Activated T-helper 1 cell treated with anti-CD3 and anti-CD28 coated beads, Interleukin-12 subunit alpha, Interleukin-12 subunit beta, Interleukin-2, Interleukin-4 antibody, amounts not matched to agents 30 ng/mL and 10 ng/mL and 1 ng/mL, durations not matched to agents 14 hours and 24 hours and 36 hours (primary cell): Measurements from ENCODE around the gene EPS8L1. TPM values are rescaled to one million over a fixed set of nuclear protein-coding genes. Genes with fewer than 3 reads are reported as not detected.
"Not testable (repeated sequence)": the region's sequence is repeated elsewhere in the genome, so short reads cannot be mapped to it uniquely, and the experiment has no call there.

Experiments used
- DNase-seq: peaks from one replicate; pipeline ENCODE4 v3.0.0; 2021; ENCODE audit warnings: low spot score
- H3K27ac Mint-ChIP-seq: one replicate; pipeline ENCODE4 v1.8.0; 2021; ENCODE audit warnings: mild to moderate bottlenecking, mixed read lengths
- H3K27me3 Mint-ChIP-seq: one replicate; pipeline ENCODE4 v1.8.0; 2022; ENCODE audit warnings: mild to moderate bottlenecking, moderate library complexity, mixed read lengths; ENCODE audit not compliant: insufficient read depth
- H3K36me3 Mint-ChIP-seq: one replicate; pipeline ENCODE4 v1.8.0; 2021; ENCODE audit warnings: low read depth, mixed read lengths
- H3K4me1 Mint-ChIP-seq: one replicate; pipeline ENCODE4 v1.8.0; 2021; ENCODE audit warnings: low read depth, mixed read lengths
- H3K4me3 Mint-ChIP-seq: one replicate; pipeline ENCODE4 v1.8.0; 2021; ENCODE audit warnings: mild to moderate bottlenecking, moderate library complexity, mixed read lengths
- H3K9me3 Mint-ChIP-seq: one replicate; pipeline ENCODE4 v1.8.0; 2021; ENCODE audit warnings: mixed read lengths
- intact Hi-C: fragments of 100-400 bp; cut with micrococcal nuclease; formaldehyde crosslinking; loops from one replicate; pipeline ENCODE4 v1.15.1; 2024
- total RNA-seq: library from RNA; stranded (reverse); gene quantifications from 2 replicates; pipeline ENCODE4 v1.2.3, GENCODE V29; 2022

The EPS8L1 gene
- 3.3 and 6.0 TPM in 2 replicates for total RNA-seq

DNA sequence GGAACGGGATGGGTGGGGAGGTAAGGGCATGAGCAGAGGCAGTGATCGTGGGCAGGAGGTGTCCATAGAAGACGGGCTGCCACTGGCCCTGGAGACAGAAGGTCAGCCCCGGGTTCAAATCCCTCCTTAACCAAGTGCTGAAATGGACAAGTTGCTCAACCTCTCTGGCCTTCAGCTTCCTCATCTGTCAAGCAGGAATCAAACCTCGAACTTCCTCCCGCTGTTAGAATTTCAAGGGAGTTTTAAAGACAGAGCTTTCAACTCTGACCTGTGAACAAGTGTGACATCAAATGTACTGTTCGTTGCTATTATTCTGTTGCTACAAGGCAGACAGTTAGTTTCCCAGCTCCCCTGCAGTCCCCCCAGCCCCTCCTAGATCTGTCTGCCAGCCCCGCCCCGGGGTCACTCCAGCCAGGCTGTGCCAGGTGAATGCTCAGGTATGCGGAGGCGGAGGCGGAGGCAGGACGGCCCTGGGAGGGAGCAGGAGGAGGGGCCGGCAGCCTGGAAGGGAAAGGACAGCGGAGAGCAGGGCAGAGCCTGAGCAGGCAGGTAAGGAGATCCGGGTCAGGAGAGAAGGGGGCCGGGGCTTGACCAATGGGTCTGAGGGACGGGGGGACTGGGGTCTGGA, at the start of gene EPS8L1:
TSS of gene EPS8L1 (plus strand) at position 499 of the 628 bp plus-strand sequence. CDS start 576 bp downstream, outside the sequence.
- no peak within 1 kb of the TSS for H3K27ac Mint-ChIP-seq
- DNase-seq = no peak
- H3K9me3 Mint-ChIP-seq = no peaks in the 10 kb centered on the region
- peaks cover 19% of the 10 kb centered on the region for H3K27me3 Mint-ChIP-seq
- peaks cover 11% of the 10 kb centered on the region for H3K4me1 Mint-ChIP-seq
- H3K4me3 Mint-ChIP-seq = no peak within 1 kb of the TSS
- H3K36me3 Mint-ChIP-seq = peaks cover under 1% of the 10 kb centered on the region
- intact Hi-C loops = no loop called here

DNA sequence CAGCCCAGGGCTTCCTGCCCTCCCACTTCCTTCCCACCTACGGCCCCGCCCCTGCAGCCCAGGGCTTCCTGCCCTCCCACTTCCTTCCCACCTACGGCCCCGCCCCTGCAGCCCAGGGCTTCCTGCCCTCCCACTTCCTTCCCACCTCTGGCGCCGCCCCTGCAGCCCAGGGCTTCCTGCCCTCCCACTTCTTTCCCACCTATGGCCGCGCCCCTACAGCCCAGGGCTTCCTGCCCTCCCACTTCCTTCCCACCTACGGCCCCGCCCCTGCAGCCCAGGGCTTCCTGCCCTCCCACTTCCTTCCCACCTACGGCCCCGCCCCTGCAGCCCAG, 48.6 kb upstream of the EPS8L1 start:
- Mint-ChIP-seq H3K9me3 (peaks cover 37% of the 10 kb centered on the region), H3K36me3 (peaks cover 15% of the 10 kb centered on the region)
- DNase-seq, H3K4me3 Mint-ChIP-seq, H3K4me1 Mint-ChIP-seq, intact Hi-C loops, H3K27me3 Mint-ChIP-seq, H3K27ac Mint-ChIP-seq: not testable (repeated sequence)

DNA sequence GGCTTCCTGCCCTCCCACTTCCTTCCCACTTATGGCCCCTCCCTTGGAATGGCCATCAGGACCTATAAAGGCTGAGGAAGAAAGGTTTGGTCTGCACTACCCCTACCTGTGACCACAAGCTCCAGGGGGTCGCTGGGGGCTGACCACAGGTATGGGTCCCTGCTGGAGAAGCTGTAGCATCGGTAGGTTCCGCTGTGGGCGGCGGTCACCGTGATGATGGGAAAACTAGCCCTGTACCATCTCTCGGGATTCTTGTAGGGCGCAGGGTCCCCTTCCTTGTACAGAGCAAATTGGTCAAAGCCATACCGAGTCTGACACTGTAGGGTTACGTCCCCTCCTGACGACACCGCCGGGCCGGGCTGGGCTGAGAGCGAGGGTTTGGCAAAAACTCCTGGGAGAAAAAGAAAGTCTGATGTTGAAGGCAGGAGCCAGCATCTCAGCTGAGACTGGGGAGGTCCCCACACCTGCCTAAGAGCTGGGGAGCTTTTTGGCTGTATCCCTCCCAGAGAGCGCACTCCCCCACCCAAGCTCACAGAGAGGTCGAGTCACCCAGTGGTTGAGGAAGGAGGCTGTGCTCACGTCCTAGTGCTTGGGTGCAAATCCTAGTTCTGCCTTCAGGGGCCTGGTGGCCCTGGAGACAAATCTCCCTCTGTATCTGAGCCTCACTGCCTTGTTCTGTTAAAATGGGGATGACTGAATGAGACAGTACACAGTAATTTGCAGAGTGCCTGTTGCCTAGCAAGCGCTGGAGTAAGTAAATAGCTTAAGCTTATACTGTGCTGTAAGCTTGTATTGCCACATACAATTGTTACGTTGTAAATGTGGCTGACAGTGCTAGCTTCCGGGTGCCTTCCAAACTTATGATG, 48.0 kb upstream of the EPS8L1 start:
- intact Hi-C loops = no loop called here

DNA sequence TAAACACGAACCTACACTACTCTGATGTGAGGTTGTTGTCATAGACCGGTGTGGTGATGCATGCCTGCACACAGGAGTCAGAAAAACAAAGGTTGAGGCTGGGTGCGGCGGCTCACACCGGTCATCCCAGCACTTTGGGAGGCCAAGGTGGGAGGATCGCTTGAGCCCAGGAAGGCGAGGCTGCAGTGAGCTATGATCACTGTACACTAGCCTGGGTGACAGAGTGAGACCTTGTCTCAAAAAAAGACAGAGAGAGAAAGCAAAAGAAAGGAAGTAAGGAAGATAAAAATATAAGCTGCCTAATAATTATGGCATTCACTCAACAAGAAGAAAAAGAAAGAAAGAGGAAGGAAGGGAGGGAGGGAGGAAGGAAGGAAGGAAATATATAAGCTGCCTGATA, 46.9 kb upstream of the EPS8L1 start:
- Mint-ChIP-seq H3K27ac (no peak overlapping the region), H3K4me1 (no peaks in the 10 kb centered on the region), H3K27me3 (peaks cover 2% of the 10 kb centered on the region), H3K4me3 (no peak overlapping the region), H3K36me3 (peaks cover 11% of the 10 kb centered on the region), H3K9me3 (peaks cover 27% of the 10 kb centered on the region)
- DNase-seq = no peak
- intact Hi-C loops = no loop called here

More for the DNA sequence above, 48.0 kb upstream of the EPS8L1 start:
- Mint-ChIP-seq H3K36me3 (peaks cover 15% of the 10 kb centered on the region), H3K4me1 (no peaks in the 10 kb centered on the region), H3K27me3 (peaks cover 2% of the 10 kb centered on the region), H3K4me3 (no peak overlapping the region), H3K27ac (no peak overlapping the region), H3K9me3 (peaks cover 32% of the 10 kb centered on the region)
- no peak for DNase-seq

DNA sequence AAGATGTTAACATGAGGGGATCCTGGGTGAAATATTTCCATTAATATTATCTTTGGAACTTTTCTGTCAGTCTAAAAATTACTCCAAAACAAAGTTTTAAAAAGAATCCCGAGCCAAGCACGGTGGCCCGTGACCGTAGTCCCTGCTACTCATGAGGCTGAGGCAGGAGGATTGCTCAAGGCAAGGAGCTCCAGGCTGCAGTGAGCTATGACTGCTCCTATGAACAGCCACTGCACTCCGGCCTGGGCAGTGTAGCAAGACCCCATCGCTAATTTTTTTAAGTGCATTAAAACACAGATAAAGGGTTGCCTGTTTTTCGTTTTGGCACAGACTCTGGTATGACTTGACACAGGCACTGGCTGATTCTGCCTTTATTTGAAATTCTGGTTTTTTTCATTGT, 44.5 kb upstream of the EPS8L1 start:
- peaks cover 7% of the 10 kb centered on the region for H3K36me3 Mint-ChIP-seq
- peaks cover 12% of the 10 kb centered on the region for H3K9me3 Mint-ChIP-seq
- DNase-seq = no peak
- H3K4me3 Mint-ChIP-seq = no peak overlapping the region
- intact Hi-C loops = no loop called here
- no peaks in the 10 kb centered on the region for H3K4me1 Mint-ChIP-seq
- H3K27ac Mint-ChIP-seq = no peak overlapping the region
- H3K27me3 Mint-ChIP-seq = peaks cover 2% of the 10 kb centered on the region

DNA sequence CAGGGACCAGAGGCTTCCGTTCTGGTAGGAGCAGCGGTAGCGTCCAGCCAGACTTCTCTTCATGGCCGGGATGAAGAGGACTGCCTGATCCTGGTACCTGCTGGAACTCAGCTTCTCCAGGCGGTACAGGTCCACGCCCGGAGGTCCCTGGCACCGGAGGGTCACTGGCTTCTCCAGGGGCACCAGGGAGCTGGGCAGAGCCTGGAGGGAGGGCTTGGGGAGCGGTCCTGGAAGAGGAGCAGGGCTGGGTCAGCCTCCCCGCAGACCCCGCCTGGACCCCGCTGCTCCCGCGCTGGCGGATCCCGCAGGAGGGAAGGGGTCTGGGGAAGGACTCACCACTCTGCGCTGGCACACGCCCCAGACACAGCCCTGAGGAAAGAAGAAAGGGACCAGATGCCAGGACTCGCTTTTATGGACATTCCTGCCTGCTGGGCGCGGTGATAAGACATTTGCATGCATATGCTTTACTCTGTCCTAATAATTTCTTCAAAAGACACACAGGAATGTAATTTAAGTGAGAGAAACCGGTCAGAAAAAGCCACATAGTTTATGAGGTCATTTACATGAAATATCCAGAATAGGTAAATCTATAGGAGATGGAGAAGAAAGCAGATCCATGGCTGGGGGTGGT, 43.4 kb upstream of the EPS8L1 start:
- Mint-ChIP-seq H3K36me3 (peaks cover 5% of the 10 kb centered on the region), H3K9me3 (peaks cover 10% of the 10 kb centered on the region), H3K4me3 (no peak overlapping the region), H3K4me1 (no peaks in the 10 kb centered on the region), H3K27me3 (peaks cover 2% of the 10 kb centered on the region), H3K27ac (no peak overlapping the region)
- intact Hi-C loops = no loop called here
- DNase-seq = no peak

DNA sequence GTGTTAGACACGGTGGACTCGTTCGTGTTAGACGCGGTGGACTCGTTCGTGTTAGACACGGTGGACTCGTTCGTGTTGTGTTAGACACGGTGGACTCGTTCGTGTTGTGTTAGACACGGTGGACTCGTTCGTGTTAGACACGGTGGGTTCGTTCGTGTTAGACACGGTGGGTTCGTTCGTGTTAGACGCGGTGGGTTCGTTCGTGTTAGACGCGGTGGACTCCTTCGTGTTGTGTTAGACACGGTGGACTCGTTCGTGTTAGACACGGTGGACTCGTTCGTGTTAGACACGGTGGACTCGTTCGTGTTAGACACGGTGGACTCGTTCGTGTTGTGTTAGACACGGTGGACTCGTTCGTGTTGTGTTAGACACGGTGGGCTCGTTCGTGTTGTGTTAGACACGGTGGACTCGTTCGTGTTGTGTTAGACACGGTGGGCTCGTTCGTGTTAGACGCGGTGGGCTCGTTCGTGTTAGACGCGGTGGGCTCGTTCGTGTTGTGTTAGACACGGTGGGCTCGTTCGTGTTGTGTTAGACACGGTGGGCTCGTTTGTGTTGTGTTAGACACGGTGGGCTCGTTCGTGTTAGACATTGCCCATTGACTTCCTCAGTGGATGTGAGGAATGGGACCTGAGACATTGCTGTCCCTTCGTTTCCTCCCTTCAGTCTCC, 42.6 kb upstream of the EPS8L1 start:
- intact Hi-C loops, H3K36me3 Mint-ChIP-seq, H3K4me3 Mint-ChIP-seq, H3K27ac Mint-ChIP-seq, H3K4me1 Mint-ChIP-seq, H3K27me3 Mint-ChIP-seq, DNase-seq, H3K9me3 Mint-ChIP-seq: not testable (repeated sequence)

DNA sequence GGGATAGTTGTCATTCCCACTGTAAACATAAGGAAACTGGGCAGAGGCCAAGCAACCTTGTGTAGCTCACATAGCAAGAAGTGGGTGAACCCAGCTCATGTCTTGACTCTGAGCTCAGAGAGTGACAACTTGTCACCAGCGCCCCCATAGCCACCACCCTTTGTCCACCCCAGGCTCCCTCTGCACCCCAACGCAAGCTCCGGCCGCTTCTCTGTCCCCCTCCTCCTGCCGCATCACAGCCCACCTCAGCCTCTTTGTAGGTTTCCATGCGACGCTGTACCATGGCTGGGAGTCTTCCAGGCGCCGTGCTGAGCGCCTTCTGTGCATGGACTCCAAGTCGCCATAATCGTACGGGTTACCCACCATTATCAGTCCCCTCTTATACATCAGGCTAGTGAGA, 40.9 kb upstream of the EPS8L1 start:
- H3K27me3 Mint-ChIP-seq = no peaks in the 10 kb centered on the region
- intact Hi-C loops = no loop called here
- DNase-seq = no peak
- H3K4me1 Mint-ChIP-seq = no peaks in the 10 kb centered on the region
- H3K4me3 Mint-ChIP-seq = no peak overlapping the region
- peaks cover 5% of the 10 kb centered on the region for H3K36me3 Mint-ChIP-seq
- H3K27ac Mint-ChIP-seq = no peak overlapping the region
- H3K9me3 Mint-ChIP-seq = no peaks in the 10 kb centered on the region

DNA sequence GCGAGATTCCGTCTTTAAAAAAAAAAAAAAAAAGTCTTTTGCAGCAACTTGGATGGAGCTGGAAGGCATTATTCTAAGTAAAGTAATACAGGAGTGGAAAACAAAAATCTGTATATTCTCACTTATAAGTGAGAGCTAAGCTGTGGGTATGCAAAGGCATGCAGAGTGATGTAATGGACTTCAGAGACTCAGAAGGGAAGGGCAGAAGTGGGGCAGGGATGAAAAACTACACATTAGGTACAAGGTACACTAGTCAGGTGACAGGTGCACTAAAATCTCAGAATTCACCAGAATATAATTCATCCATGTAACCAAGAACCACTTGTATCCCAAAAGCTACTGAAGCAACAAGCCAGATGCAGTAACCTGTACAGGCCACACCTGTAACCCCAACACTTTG, 39.6 kb upstream of the EPS8L1 start:
- Mint-ChIP-seq H3K27me3 (no peaks in the 10 kb centered on the region), H3K27ac (no peak overlapping the region), H3K4me1 (peaks cover under 1% of the 10 kb centered on the region), H3K4me3 (no peak overlapping the region), H3K9me3 (no peaks in the 10 kb centered on the region), H3K36me3 (peaks cover 6% of the 10 kb centered on the region)
- intact Hi-C loops = no loop called here
- no peak for DNase-seq

DNA sequence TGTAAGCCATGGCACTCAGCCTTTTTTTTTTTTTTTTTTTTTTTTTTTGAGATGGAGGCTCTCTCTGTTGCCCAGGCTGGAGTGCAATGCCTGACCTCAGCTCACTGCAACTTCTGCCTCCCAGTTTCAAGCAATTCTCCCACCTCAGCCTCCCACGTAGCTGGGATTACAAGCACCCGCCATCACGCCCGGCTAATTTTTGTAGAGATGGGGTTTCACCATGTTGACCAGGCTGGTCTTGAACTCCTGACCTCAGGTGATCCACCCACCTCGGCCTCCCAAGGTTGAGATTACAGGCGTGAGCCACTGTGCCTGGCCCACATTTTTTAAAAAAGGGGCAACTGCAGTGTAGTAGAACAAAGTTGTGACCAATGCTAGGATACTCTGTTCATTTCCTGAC, 38.1 kb upstream of the EPS8L1 start:
- peaks cover 12% of the 10 kb centered on the region for H3K36me3 Mint-ChIP-seq
- H3K27ac Mint-ChIP-seq, H3K9me3 Mint-ChIP-seq, H3K27me3 Mint-ChIP-seq, DNase-seq, H3K4me3 Mint-ChIP-seq, intact Hi-C loops: not testable (repeated sequence)
- peaks cover 16% of the 10 kb centered on the region for H3K4me1 Mint-ChIP-seq

DNA sequence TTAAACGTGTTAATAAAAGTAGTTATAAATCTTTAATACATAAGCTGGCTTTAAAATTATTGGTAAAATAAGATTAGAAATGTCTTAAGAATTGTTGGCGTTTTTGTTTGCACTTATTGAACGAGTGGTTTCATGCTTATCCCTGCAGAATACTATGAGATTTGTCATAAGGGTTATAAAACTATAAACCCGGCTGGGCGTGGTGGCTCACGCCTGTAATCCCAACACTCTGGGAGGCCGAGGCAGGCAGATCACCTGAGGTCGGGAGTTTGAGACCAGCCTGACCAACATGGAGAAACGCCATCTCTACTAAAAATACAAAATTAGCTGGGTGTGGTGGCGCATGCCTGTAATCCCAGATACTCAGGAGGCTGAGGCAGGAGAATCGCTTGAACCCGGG, 35.0 kb upstream of the EPS8L1 start:
- peaks cover 23% of the 10 kb centered on the region for H3K36me3 Mint-ChIP-seq
- H3K27ac Mint-ChIP-seq, intact Hi-C loops, DNase-seq, H3K27me3 Mint-ChIP-seq, H3K9me3 Mint-ChIP-seq, H3K4me3 Mint-ChIP-seq: not testable (repeated sequence)
- peaks cover 20% of the 10 kb centered on the region for H3K4me1 Mint-ChIP-seq

DNA sequence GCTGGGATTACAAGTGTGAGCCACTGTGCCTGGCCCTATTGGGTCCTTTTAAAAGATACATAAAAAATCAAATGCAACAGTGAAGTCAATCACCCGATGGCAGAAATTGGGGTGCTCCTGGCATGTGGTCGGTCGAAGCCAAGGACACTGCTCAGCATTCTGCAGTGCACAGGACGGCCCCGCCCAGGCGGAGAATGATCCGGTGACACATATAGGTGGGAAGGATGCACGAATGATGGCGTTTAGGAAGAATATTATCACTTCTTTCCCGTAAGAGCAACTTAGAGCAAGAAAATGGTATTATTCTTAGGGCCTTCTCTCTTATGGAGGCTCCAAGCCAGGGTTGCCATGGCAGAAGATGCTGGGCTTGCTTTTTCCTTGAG, 34.4 kb upstream of the EPS8L1 start:
- no peak for DNase-seq
- H3K9me3 Mint-ChIP-seq = no peaks in the 10 kb centered on the region
- intact Hi-C loops = no loop called here
- peaks cover 20% of the 10 kb centered on the region for H3K4me1 Mint-ChIP-seq
- H3K27me3 Mint-ChIP-seq = no peaks in the 10 kb centered on the region
- H3K36me3 Mint-ChIP-seq = peaks cover 22% of the 10 kb centered on the region
- peak overlapping the region; percentile 80 for H3K4me3 Mint-ChIP-seq
- peak overlapping the region; percentile 86 for H3K27ac Mint-ChIP-seq
